Neuronal stem cell (in vitro differentiated cells): ENCODE results near the gene SPECC1.
A peak's percentile ranks its signal among the peaks of the same experiment; 100 is the strongest.

Source experiments
- DNase-seq: peaks from one replicate; pipeline ENCODE4 v3.0.0-alpha.2; 2013; ENCODE audit warnings: low spot score
- H2AFZ ChIP-seq: one replicate; pipeline ENCODE4 v1.6.1; 2013; ENCODE audit warnings: mild to moderate bottlenecking, low read length, inconsistent platforms
- H2AK5ac ChIP-seq: 2 replicates; pipeline ENCODE4 v1.6.1; 2013; ENCODE audit warnings: low read depth, mild to moderate bottlenecking, inconsistent platforms, low read length, moderate library complexity, mixed read lengths
- H2BK120ac ChIP-seq: 2 replicates; pipeline ENCODE4 v1.6.1; 2013; ENCODE audit warnings: low read depth, mild to moderate bottlenecking, inconsistent platforms, low read length, moderate library complexity, mixed read lengths
- H2BK12ac ChIP-seq: one replicate; pipeline ENCODE4 v1.6.1; 2013; ENCODE audit warnings: low read length, inconsistent platforms
- H2BK15ac ChIP-seq: 2 replicates; pipeline ENCODE4 v1.6.1; 2013; ENCODE audit warnings: mild to moderate bottlenecking, low read length, inconsistent platforms, mixed read lengths
- H2BK5ac ChIP-seq: one replicate; pipeline ENCODE4 v1.6.1; 2013; ENCODE audit warnings: inconsistent platforms, mild to moderate bottlenecking, low read length, moderate library complexity
- H3K14ac ChIP-seq: one replicate; pipeline ENCODE4 v1.6.1; 2013; ENCODE audit warnings: low read length, inconsistent platforms
- H3K18ac ChIP-seq: 2 replicates; pipeline ENCODE4 v1.6.1; 2013; ENCODE audit warnings: low read length, inconsistent platforms
- H3K23ac ChIP-seq: 2 replicates; pipeline ENCODE4 v1.6.1; 2013; ENCODE audit warnings: low read depth, mild to moderate bottlenecking, mixed read lengths, low read length, inconsistent platforms; ENCODE audit not compliant: poor library complexity
- H3K27ac ChIP-seq: replicated peaks from 3 replicates; pipeline ENCODE4 v1.5.1; 2013; ENCODE audit warnings: low read length, inconsistent platforms
- H3K27me3 ChIP-seq, 3 experiments: 2 replicates each; pipeline ENCODE4 v1.6.1; 2013; ENCODE audit warnings: low read length in 3 of 3, mild to moderate bottlenecking in 2 of 3, inconsistent platforms in 1 of 3, low read depth in 1 of 3, mixed read lengths in 1 of 3, moderate library complexity in 1 of 3; ENCODE audit not compliant: control insufficient read depth in 3 of 3, insufficient read depth in 3 of 3
- H3K36me3 ChIP-seq, 2 donors: replicated peaks in 1 of 2; 2 replicates each; pipeline ENCODE4 v1.6.1; 2013; ENCODE audit warnings: low read length in 2 of 2; ENCODE audit not compliant: control insufficient read depth in 2 of 2, insufficient read depth in 2 of 2
- H3K4ac ChIP-seq: 2 replicates; pipeline ENCODE4 v1.6.1; 2013; ENCODE audit warnings: inconsistent platforms, mild to moderate bottlenecking, low read length, moderate library complexity
- H3K4me1 ChIP-seq, 2 donors: 1 replicate in 1 of 2; 2 replicates in 1 of 2; pipeline ENCODE4 v1.6.1; 2013; ENCODE audit warnings: low read length in 2 of 2, low read depth in 1 of 2; ENCODE audit not compliant: control insufficient read depth in 2 of 2, insufficient read depth in 1 of 2
- H3K4me2 ChIP-seq: one replicate; pipeline ENCODE4 v1.6.1; 2013; ENCODE audit warnings: mild to moderate bottlenecking, low read length, inconsistent platforms; ENCODE audit not compliant: insufficient read depth, poor library complexity, severe bottlenecking
- H3K4me3 ChIP-seq, 2 donors: 2 replicates each; pipeline ENCODE4 v1.5.1; 2013; ENCODE audit warnings: low read length in 2 of 2, mild to moderate bottlenecking in 2 of 2, inconsistent platforms in 1 of 2, moderate library complexity in 1 of 2
- H3K79me1 ChIP-seq: one replicate; pipeline ENCODE4 v1.6.1; 2013; ENCODE audit warnings: low read depth, mild to moderate bottlenecking, inconsistent platforms, low read length, moderate library complexity
- H3K9ac ChIP-seq: one replicate; pipeline ENCODE4 v1.6.1; 2013; ENCODE audit warnings: mild to moderate bottlenecking, low read depth, low read length, inconsistent platforms; ENCODE audit not compliant: poor library complexity
- H3K9me3 ChIP-seq, 2 donors: replicated peaks in 1 of 2; 2 replicates each; pipeline versions ENCODE3 to v1.6.1; 2013; ENCODE audit warnings: low read length in 2 of 2, mild to moderate bottlenecking in 2 of 2, inconsistent platforms in 1 of 2, low read depth in 1 of 2, mixed read lengths in 1 of 2, moderate library complexity in 1 of 2; ENCODE audit not compliant: control insufficient read depth in 2 of 2, insufficient read depth in 1 of 2
- H4K8ac ChIP-seq: one replicate; pipeline ENCODE4 v1.6.1; 2013; ENCODE audit warnings: low read depth, mild to moderate bottlenecking, inconsistent platforms, low read length, moderate library complexity
- H4K91ac ChIP-seq: one replicate; pipeline ENCODE4 v1.6.1; 2013; ENCODE audit warnings: low read length, low read depth, mild to moderate bottlenecking, inconsistent platforms; ENCODE audit not compliant: poor library complexity
- WGBS, 2 donors: extraction: QIAGEN DNeasy Blood & Tissue Kit; methylation state at CpG; one replicate each; pipeline ENCODE4 v1.1.7; 2013; ENCODE audit warnings: missing lambda C conversion rate in 2 of 2, mixed read lengths in 1 of 2; ENCODE audit not compliant: insufficient read length in 2 of 2, insufficient replicate concordance in 1 of 2; ENCODE audit errors: extremely low coverage in 2 of 2; 5-methylcytosine and 5-hydroxymethylcytosine counted together

Gene SPECC1

GRCh38 chr17:20170085-20170484, 160.9 kb downstream of the SPECC1 start:
- Histone ChIP-seq H3K4me2 (no peak overlapping the region), H2BK15ac (no peak overlapping the region), H2BK5ac (no peak overlapping the region), H4K91ac (no peak overlapping the region), H2AFZ (no peak overlapping the region), H3K79me1 (peaks cover 2% of the 10 kb centered on the region), H3K27me3 (no peaks in the 10 kb centered on the region), H3K36me3 (no peaks in the 10 kb centered on the region), H3K9ac (no peak overlapping the region), H3K9me3 (no peaks in the 10 kb centered on the region), H3K4me1 (peaks cover 11 to 15% of the 10 kb centered on the region in 2 donors), H3K14ac (no peak overlapping the region), H4K8ac (no peak overlapping the region), H3K4ac (no peak overlapping the region), H2BK12ac (no peak overlapping the region), H2BK120ac (no peak overlapping the region), H3K18ac (no peak overlapping the region), H2AK5ac (no peak overlapping the region), H3K4me3 (no peak overlapping the region), H3K23ac (no peak overlapping the region), H3K27ac (no peak overlapping the region)
- DNase-seq, result no peak
- no CpG with 5 or more reads among the region's 3 CpGs for WGBS, 2 donors

DNA sequence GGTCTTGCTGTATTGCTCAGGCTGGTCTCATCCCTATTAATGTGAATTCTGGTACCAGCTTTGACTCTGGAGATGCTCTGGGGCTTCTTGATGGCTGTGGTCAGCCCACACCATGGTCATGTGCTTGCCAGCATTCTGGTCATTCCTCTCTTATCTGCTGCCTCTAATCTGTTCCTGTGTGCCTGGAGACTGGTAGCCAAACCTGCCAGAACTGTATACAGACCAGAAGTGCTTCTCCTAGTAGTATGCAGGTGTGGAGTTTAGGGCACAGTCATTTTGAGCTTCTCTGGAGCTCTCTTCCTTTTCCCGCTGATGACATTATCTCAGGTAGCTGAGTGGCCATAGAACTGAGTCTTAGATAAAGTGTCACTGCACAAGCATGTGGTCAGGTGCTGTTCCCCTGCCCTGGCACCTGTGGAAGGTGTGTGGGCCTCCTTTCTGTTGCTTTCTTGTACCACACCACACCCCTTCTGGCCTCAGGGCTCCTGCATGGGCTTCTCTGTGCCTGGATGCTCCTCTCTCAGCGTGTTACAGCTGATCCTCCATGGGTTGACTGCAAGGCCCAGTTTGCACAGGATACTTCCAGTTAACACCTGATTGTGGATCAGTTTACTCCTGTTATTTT, 162.7 kb downstream of the SPECC1 start:
- Histone ChIP-seq H3K4me1 (peaks cover 9 to 15% of the 10 kb centered on the region in 2 donors), H3K36me3 (no peaks in the 10 kb centered on the region), H2AK5ac (no peak overlapping the region), H3K4me3 (no peak overlapping the region), H3K23ac (no peak overlapping the region), H2BK120ac (no peak overlapping the region), H4K91ac (no peak overlapping the region), H3K79me1 (peaks cover 2% of the 10 kb centered on the region), H3K4me2 (no peak overlapping the region), H3K18ac (peak overlapping the region; percentile 66), H2BK5ac (no peak overlapping the region), H3K4ac (no peak overlapping the region), H2BK15ac (no peak overlapping the region), H3K14ac (no peak overlapping the region), H2AFZ (no peak overlapping the region), H3K9ac (no peak overlapping the region), H3K27me3 (no peaks in the 10 kb centered on the region), H4K8ac (no peak overlapping the region), H3K27ac (peak overlapping the region; percentile 10), H3K9me3 (peaks cover 0 to 7% of the 10 kb centered on the region in 2 donors), H2BK12ac (no peak overlapping the region)
- DNase-seq, result no peak
- WGBS, 2 donors, result no CpG with 5 or more reads among the region's 2 CpGs

DNA sequence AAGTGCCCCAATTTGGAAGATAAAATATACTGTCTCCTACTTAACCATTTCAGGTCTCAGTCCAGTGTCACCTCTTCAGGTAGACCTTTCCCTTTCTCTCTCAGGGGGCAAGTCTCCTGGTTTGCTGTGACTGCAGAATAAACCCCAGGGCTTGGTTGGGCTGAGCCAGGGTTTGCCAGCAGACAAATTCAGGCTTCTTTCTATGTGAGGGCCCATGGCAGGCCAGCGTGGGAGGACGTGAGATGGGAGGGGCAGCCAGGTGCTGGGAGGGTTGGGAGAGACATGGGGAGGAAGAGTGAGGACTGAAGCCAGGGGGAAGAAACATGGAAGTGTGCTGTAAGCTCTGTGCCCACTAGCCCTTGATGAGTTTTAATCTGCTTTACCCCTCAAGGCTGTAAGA, 163.2 kb downstream of the SPECC1 start:
- DNase-seq, result no peak
- Histone ChIP-seq H3K23ac (no peak overlapping the region), H2BK15ac (no peak overlapping the region), H3K9ac (no peak overlapping the region), H3K27me3 (no peaks in the 10 kb centered on the region), H3K4me1 (peaks cover 9 to 15% of the 10 kb centered on the region in 2 donors), H3K79me1 (peaks cover 2% of the 10 kb centered on the region), H3K27ac (peak overlapping the region; percentile 16), H2BK5ac (no peak overlapping the region), H3K4ac (no peak overlapping the region), H2BK12ac (no peak overlapping the region), H2BK120ac (no peak overlapping the region), H3K18ac (peak overlapping the region; percentile 49), H4K8ac (no peak overlapping the region), H3K4me2 (no peak overlapping the region), H3K14ac (no peak overlapping the region), H2AFZ (no peak overlapping the region), H4K91ac (no peak overlapping the region), H3K4me3 (no peak overlapping the region), H2AK5ac (no peak overlapping the region), H3K36me3 (no peaks in the 10 kb centered on the region), H3K9me3 (peaks cover 0 to 7% of the 10 kb centered on the region in 2 donors)
- no CpG with 5 or more reads among the region's 2 CpGs for WGBS, 2 donors

DNA sequence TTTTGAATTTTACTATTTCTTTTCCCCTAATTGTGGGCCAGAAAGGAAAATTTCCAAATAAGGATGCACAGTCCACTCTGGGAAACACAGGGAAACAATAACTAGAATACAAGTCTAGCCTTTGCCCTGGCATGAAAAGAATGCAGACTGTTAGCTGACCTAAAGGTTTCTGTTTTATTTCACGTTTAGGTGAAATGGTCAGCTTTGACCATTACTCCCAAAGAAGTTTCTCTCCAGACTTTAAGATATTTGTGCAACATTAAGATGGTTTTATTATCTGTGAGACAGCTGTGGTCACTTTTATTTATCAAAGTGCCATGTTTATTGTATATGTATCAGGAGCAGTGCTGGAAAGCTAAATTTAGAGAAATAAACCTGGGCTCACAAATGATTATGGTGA, 163.9 kb downstream of the SPECC1 start:
- Histone ChIP-seq H3K14ac (no peak overlapping the region), H2BK120ac (no peak overlapping the region), H3K4me3 (no peak overlapping the region), H3K79me1 (peaks cover 2% of the 10 kb centered on the region), H3K9ac (no peak overlapping the region), H2BK15ac (no peak overlapping the region), H3K4me1 (peaks cover 9 to 15% of the 10 kb centered on the region in 2 donors), H4K8ac (no peak overlapping the region), H2BK5ac (no peak overlapping the region), H3K27me3 (no peaks in the 10 kb centered on the region), H3K18ac (no peak overlapping the region), H3K9me3 (peaks cover 0 to 7% of the 10 kb centered on the region in 2 donors), H3K23ac (no peak overlapping the region), H3K4me2 (no peak overlapping the region), H2BK12ac (no peak overlapping the region), H3K36me3 (no peaks in the 10 kb centered on the region), H3K4ac (no peak overlapping the region), H4K91ac (no peak overlapping the region), H2AK5ac (no peak overlapping the region), H3K27ac (no peak overlapping the region), H2AFZ (no peak overlapping the region)
- WGBS, 2 donors, result no CpG with 5 or more reads among the region's 1 CpG
- DNase-seq, result no peak
